CD4-positive, alpha-beta T cell (primary cell): ENCODE data around the gene NOS3. TPM values are rescaled to one million over a fixed set of nuclear protein-coding genes. Genes with fewer than 3 reads are reported as not detected.
A peak's percentile ranks its signal among the peaks of the same experiment; 100 is the strongest.

ENCODE experiments used
- ATAC-seq: fragments of 200-7000 bp; cut with Tn5 transposase; one replicate; pipeline ENCODE4 v1.10.0; 2022; ENCODE audit warnings: mild to moderate bottlenecking; ENCODE audit not compliant: poor library complexity
- CTCF ChIA-PET: fragments of 350-600 bp; sonication (Branson Sonifier 250); formaldehyde crosslinking; loops from one replicate; lab custom pipeline; 2021; ENCODE audit warnings: antibody characterized with exemption, inconsistent platforms; lab: Charles Lee
- POLR2A ChIA-PET: fragments of 350-600 bp; sonication (Branson Sonifier 250); formaldehyde crosslinking; loops from one replicate; lab custom pipeline; 2021; ENCODE audit warnings: antibody characterized with exemption, inconsistent platforms; lab: Charles Lee
- DNase-seq, 14 experiments: peaks; one replicate each; pipeline ENCODE4 v3.0.0-alpha.2; 2013 to 2020; ENCODE audit warnings: mixed read lengths in 2 of 14
- H3K27ac ChIP-seq, 2 donors: one replicate each; pipeline versions ENCODE4 v1.5.1 to v1.7.0; 2013; ENCODE audit warnings: low read length in 2 of 2, low read depth in 1 of 2, mild to moderate bottlenecking in 1 of 2
- H3K27me3 ChIP-seq, 2 experiments: 1 replicate in 1 of 2; 2 replicates in 1 of 2; pipeline versions ENCODE4 v1.6.1 to v1.7.0; 2013; ENCODE audit warnings: low read length in 2 of 2, control low read depth in 1 of 2, mild to moderate bottlenecking in 1 of 2, moderate library complexity in 1 of 2; ENCODE audit not compliant: insufficient read depth in 2 of 2, control insufficient read depth in 1 of 2
- H3K36me3 ChIP-seq: one replicate; pipeline ENCODE4 v1.6.1; 2013; ENCODE audit warnings: low read length, control low read depth; ENCODE audit not compliant: insufficient read depth
- H3K4me1 ChIP-seq: one replicate; pipeline ENCODE4 v1.6.1; 2013; ENCODE audit warnings: low read length, control low read depth; ENCODE audit not compliant: insufficient read depth
- H3K4me3 ChIP-seq: one replicate; pipeline ENCODE4 v1.5.1; 2013; ENCODE audit warnings: mild to moderate bottlenecking, low read length, moderate library complexity
- H3K9me3 ChIP-seq, 2 experiments: 1 replicate in 1 of 2; 2 replicates in 1 of 2; pipeline versions ENCODE4 v1.6.1 to v1.7.0; 2013; ENCODE audit warnings: low read length in 2 of 2, mild to moderate bottlenecking in 2 of 2, control low read depth in 1 of 2, moderate library complexity in 1 of 2; ENCODE audit not compliant: control insufficient read depth in 1 of 2, insufficient read depth in 1 of 2
- H3K27ac Mint-ChIP-seq: one replicate; pipeline ENCODE4 v1.8.0; 2020; ENCODE audit warnings: mixed read lengths
- H3K27me3 Mint-ChIP-seq: one replicate; pipeline ENCODE4 v1.8.0; 2021; ENCODE audit warnings: mixed read lengths
- H3K36me3 Mint-ChIP-seq: one replicate; pipeline ENCODE4 v1.8.0; 2021; ENCODE audit warnings: low read depth, mixed read lengths
- H3K4me1 Mint-ChIP-seq: one replicate; pipeline ENCODE4 v1.8.0; 2021; ENCODE audit warnings: low read depth, mixed read lengths
- H3K4me3 Mint-ChIP-seq: one replicate; pipeline ENCODE4 v1.8.0; 2020; ENCODE audit warnings: mild to moderate bottlenecking, mixed read lengths
- H3K9me3 Mint-ChIP-seq: one replicate; pipeline ENCODE4 v1.8.0; 2020; ENCODE audit warnings: mixed read lengths
- CTCF ChIP-seq: fragments of 200-600 bp; IDR thresholded peaks from one replicate; pipeline ENCODE4 v1.8.0; 2022; ENCODE audit warnings: antibody characterized with exemption, mild to moderate bottlenecking
- intact Hi-C, 2 experiments: fragments of 100-400 bp; cut with DNase I in 1 of 2; cut with micrococcal nuclease in 1 of 2; formaldehyde crosslinking; loops; one replicate each; pipeline versions ENCODE4 v1.15.1 to v1.9.0; 2023 to 2025; cut with DNase I, micrococcal nuclease
- total RNA-seq, 174 experiments: library from RNA in 2 of 174; stranded (reverse) in 2 of 174; gene quantifications; one replicate each; pipeline ENCODE4 v1.2.3 and lab custom pipeline; 2021 to 2026

Gene NOS3
- total RNA-seq, 2 experiments from 2014 or later = 3.9 to 7.1 TPM

- peaks cover 87% of the 10 kb centered on the region for H3K4me1 ChIP-seq
- H3K9me3 Mint-ChIP-seq = no peaks in the 10 kb centered on the region
- peaks cover 82% of the 10 kb centered on the region for H3K4me1 Mint-ChIP-seq
- DNase-seq = no peak
- H3K27ac Mint-ChIP-seq = peak overlapping the region; percentile 97
- H3K36me3 Mint-ChIP-seq = peaks cover 9% of the 10 kb centered on the region
- peak overlapping the region; percentile 83 for H3K4me3 Mint-ChIP-seq
- ChIA-PET CTCF (interaction anchor here (1.1 to 2.2 kb wide), 6 partner anchors 8 to 112 kb away, joined by 4 to 9 read pairs (median 6); partner anchors contain the start of genes ABCB8 and TMUB1), POLR2A (interaction anchor here (1.6 to 8.5 kb wide), 7 partner anchors 9 to 36 kb away, joined by 7 to 77 read pairs (median 11); partner anchors contain the start of gene ABCB8)
- no peak overlapping the region for H3K4me3 ChIP-seq
- no peaks in the 10 kb centered on the region for H3K36me3 ChIP-seq
- peak overlapping the region; percentile 34 to 84 for H3K27ac ChIP-seq
- ATAC-seq = no peak
- H3K27me3 ChIP-seq = no peaks in the 10 kb centered on the region
- no peak for TF ChIP-seq CTCF
- intact Hi-C loops = loop anchor here (2.0 to 10.0 kb wide), 4 partner anchors 33 to 925 kb away; partner anchors contain the start of gene KCNH2 (in 1 of the 2)
- H3K9me3 ChIP-seq = peaks cover 0 to 6% of the 10 kb centered on the region in 2 experiments
- H3K27me3 Mint-ChIP-seq = no peaks in the 10 kb centered on the region
Measured at GRCh38 chr7:151010037-151010306, 19.2 kb downstream of the NOS3 start.

GRCh38 chr7:151010307-151011096 lies 19.7 kb downstream of the NOS3 start:
- intact Hi-C loops = loop anchor here (2.0 to 10.0 kb wide), 4 partner anchors 33 to 924 kb away; partner anchors contain the start of gene KCNH2 (in 1 of the 2)

More at GRCh38 chr7:151010307-151011096, 19.7 kb downstream of the NOS3 start:
- peaks cover 93% of the 10 kb centered on the region for H3K4me1 ChIP-seq
- peak; percentile 16 for ATAC-seq
- peak overlapping the region; percentile 37 to 84 for H3K27ac ChIP-seq
- TF ChIP-seq CTCF = no peak
- ChIA-PET CTCF (interaction anchor here (1.1 to 2.2 kb wide), 6 partner anchors 8 to 112 kb away, joined by 4 to 9 read pairs (median 6); partner anchors contain the start of genes ABCB8 and TMUB1), POLR2A (interaction anchor here (0.8 to 8.5 kb wide), 7 partner anchors 8 to 100 kb away, joined by 3 to 77 read pairs (median 7); partner anchors contain the start of gene ABCB8)
- Mint-ChIP-seq H3K4me1 (peaks cover 83% of the 10 kb centered on the region), H3K4me3 (peak overlapping the region; percentile 83), H3K27ac (peak overlapping the region; percentile 97), H3K36me3 (peaks cover 10% of the 10 kb centered on the region), H3K9me3 (no peaks in the 10 kb centered on the region), H3K27me3 (no peaks in the 10 kb centered on the region)
- H3K36me3 ChIP-seq = no peaks in the 10 kb centered on the region
- H3K4me3 ChIP-seq = peak overlapping the region; percentile 28
- peaks cover 0 to 6% of the 10 kb centered on the region in 2 experiments for H3K9me3 ChIP-seq
- DNase-seq = peak in 8 of 14 experiments; percentile 31 to 81 (median 56)
- no peaks in the 10 kb centered on the region for H3K27me3 ChIP-seq
